Activated CD8-positive, alpha-beta T cell treated with anti-CD3 and anti-CD28 coated beads for 36 hours (primary cell): ENCODE measurements around the gene ATN1. TPM values are rescaled to one million over a fixed set of nuclear protein-coding genes. Genes with fewer than 3 reads are reported as not detected.

Source experiments
- ATAC-seq: fragments of 200-7000 bp; cut with Tn5 transposase; one replicate; pipeline ENCODE4 v1.10.0; 2021; ENCODE audit warnings: mild to moderate bottlenecking, moderate library complexity
- CTCF ChIA-PET: fragments of 350-600 bp; sonication (Branson Sonifier 250); formaldehyde crosslinking; loops from one replicate; lab custom pipeline; 2021; ENCODE audit warnings: antibody characterized with exemption; lab: Charles Lee
- POLR2A ChIA-PET: fragments of 350-600 bp; sonication (Branson Sonifier 250); formaldehyde crosslinking; loops from one replicate; lab custom pipeline; 2021; ENCODE audit warnings: antibody characterized with exemption; lab: Charles Lee
- DNase-seq: peaks from one replicate; pipeline ENCODE4 v3.0.0-alpha.2; 2020
- H3K27ac Mint-ChIP-seq: one replicate; pipeline ENCODE4 v1.8.0; 2021; ENCODE audit warnings: mild to moderate bottlenecking, mixed read lengths
- H3K27me3 Mint-ChIP-seq: one replicate; pipeline ENCODE4 v1.8.0; 2021; ENCODE audit warnings: mixed read lengths
- H3K36me3 Mint-ChIP-seq: one replicate; pipeline ENCODE4 v1.8.0; 2021; ENCODE audit warnings: low read depth, mixed read lengths
- H3K4me1 Mint-ChIP-seq: one replicate; pipeline ENCODE4 v1.8.0; 2021; ENCODE audit warnings: low read depth, mixed read lengths
- H3K4me3 Mint-ChIP-seq: one replicate; pipeline ENCODE4 v1.8.0; 2021; ENCODE audit warnings: mild to moderate bottlenecking, moderate library complexity, mixed read lengths
- H3K9me3 Mint-ChIP-seq: one replicate; pipeline ENCODE4 v1.8.0; 2021; ENCODE audit warnings: mixed read lengths
- intact Hi-C: fragments of 100-400 bp; cut with micrococcal nuclease; formaldehyde crosslinking; loops from one replicate; pipeline ENCODE4 v1.10.0; 2022
- total RNA-seq, 2 experiments: library from RNA; stranded (reverse); gene quantifications; one replicate each; pipeline ENCODE4 v1.2.3, GENCODE V29; 2021
- TF ChIP-seq, protein P1 (sequence below): fragments of 200-600 bp; IDR thresholded peaks from one replicate; pipeline ENCODE4 v1.8.0; 2022; ENCODE audit warnings: antibody characterized with exemption, mild to moderate bottlenecking

Gene ATN1
- total RNA-seq, 2 experiments from 2014 or later: 26.4 to 28.5 TPM

DNA sequence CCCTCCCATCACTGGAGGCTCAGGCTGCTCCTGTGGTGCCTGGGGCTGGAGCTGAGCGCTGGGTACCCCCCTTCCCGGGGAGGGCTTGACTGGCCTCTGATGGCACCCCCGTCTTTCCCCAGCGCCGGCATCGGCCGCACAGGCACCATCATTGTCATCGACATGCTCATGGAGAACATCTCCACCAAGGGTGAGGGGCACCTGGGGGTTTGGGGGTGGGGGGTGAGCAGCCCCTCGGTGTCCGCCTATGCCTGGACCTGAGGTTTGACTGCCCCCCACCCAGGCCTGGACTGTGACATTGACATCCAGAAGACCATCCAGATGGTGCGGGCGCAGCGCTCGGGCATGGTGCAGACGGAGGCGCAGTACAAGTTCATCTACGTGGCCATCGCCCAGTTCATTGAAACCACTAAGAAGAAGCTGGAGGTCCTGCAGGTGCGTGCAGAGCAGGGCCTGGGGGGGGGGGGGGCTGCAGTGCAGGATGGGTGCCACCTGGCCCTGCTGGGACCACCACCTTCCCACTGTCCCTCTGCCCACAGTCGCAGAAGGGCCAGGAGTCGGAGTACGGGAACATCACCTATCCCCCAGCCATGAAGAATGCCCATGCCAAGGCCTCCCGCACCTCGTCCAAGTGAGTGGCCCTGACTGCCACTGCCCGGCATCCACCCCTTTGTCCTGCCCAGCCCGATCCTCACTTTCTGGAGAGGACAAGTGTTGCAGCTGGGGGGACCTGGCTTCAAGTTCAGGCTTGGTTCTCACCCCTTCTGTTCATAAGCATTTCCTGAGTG, 32.2 kb downstream of the ATN1 start:
- Mint-ChIP-seq H3K36me3 (peaks cover 72% of the 10 kb centered on the region), H3K4me1 (peaks cover 89% of the 10 kb centered on the region), H3K9me3 (no peaks in the 10 kb centered on the region), H3K27me3 (no peaks in the 10 kb centered on the region), H3K27ac (peak overlapping the region; percentile 93), H3K4me3 (peak overlapping the region; percentile 95)
- CTCF ChIA-PET: interaction anchor here (0.7 to 13.5 kb wide), 11 partner anchors 8 to 91 kb away, joined by 3 to 460 read pairs (median 4); partner anchors contain the start of genes C12orf57, PTPN6, RNU7-1 and SPSB2
- DNase-seq: no peak
- intact Hi-C loops: loop anchor here (2.0 kb wide), 1 partner anchor 15 kb away; the partner anchor contains the start of gene C12orf57
- POLR2A ChIA-PET: interaction anchor here (0.6 to 25.2 kb wide), 10 partner anchors 8 to 516 kb away, joined by 3 to 1266 read pairs (median 4); partner anchors contain the start of genes ATN1, C12orf57, EMG1 and PTPN6
- ATAC-seq: no peak
- TF ChIP-seq, protein P1, sequence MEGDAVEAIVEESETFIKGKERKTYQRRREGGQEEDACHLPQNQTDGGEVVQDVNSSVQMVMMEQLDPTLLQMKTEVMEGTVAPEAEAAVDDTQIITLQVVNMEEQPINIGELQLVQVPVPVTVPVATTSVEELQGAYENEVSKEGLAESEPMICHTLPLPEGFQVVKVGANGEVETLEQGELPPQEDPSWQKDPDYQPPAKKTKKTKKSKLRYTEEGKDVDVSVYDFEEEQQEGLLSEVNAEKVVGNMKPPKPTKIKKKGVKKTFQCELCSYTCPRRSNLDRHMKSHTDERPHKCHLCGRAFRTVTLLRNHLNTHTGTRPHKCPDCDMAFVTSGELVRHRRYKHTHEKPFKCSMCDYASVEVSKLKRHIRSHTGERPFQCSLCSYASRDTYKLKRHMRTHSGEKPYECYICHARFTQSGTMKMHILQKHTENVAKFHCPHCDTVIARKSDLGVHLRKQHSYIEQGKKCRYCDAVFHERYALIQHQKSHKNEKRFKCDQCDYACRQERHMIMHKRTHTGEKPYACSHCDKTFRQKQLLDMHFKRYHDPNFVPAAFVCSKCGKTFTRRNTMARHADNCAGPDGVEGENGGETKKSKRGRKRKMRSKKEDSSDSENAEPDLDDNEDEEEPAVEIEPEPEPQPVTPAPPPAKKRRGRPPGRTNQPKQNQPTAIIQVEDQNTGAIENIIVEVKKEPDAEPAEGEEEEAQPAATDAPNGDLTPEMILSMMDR: no peak

DNA sequence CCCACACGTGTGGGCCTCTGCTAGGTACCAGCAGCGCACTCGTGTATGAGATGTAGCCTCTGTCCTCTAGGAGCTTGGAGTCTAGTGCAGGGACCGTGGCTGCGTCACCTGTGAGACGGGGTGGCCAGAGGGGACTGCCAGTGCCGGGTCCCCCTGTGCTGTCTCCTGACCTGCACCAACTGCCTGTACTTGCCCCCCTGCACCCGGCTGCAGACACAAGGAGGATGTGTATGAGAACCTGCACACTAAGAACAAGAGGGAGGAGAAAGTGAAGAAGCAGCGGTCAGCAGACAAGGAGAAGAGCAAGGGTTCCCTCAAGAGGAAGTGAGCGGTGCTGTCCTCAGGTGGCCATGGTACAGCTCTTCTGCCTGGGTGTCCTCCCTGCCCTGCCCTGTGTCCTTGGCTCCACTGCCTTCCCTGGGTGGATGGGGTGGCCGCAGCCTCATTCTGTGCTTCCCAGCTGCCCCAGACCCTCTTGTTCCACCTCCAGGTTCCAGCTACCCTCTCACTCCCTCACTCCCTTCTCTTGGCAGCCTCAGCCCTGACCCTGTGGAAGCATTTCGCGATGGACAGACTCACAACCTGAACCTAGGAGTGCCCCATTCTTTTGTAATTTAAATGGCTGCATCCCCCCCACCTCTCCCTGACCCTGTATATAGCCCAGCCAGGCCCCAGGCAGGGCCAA, 33.0 kb downstream of the ATN1 start:
- peak overlapping the region; percentile 95 for H3K4me3 Mint-ChIP-seq
- peak overlapping the region; percentile 93 for H3K27ac Mint-ChIP-seq
- POLR2A ChIA-PET: interaction anchor here (0.9 to 25.2 kb wide), 8 partner anchors 10 to 147 kb away, joined by 3 to 1266 read pairs (median 5); partner anchors contain the start of genes ATN1, C12orf57, EMG1 and PTPN6
- CTCF ChIA-PET: interaction anchor here (1.0 to 13.5 kb wide), 7 partner anchors 8 to 88 kb away, joined by 3 to 460 read pairs (median 4); partner anchors contain the start of genes C12orf57, PTPN6, RNU7-1 and SPSB2
- TF ChIP-seq, protein P1: peak; percentile 20
- no peaks in the 10 kb centered on the region for H3K9me3 Mint-ChIP-seq
- intact Hi-C loops: loop anchor here (2.0 kb wide), 1 partner anchor 16 kb away; the partner anchor contains the start of gene C12orf57
- ATAC-seq (peak; percentile 16), DNase-seq (peak; percentile 68)
- H3K36me3 Mint-ChIP-seq: peaks cover 72% of the 10 kb centered on the region
- H3K27me3 Mint-ChIP-seq: no peaks in the 10 kb centered on the region
- peaks cover 90% of the 10 kb centered on the region for H3K4me1 Mint-ChIP-seq

DNA sequence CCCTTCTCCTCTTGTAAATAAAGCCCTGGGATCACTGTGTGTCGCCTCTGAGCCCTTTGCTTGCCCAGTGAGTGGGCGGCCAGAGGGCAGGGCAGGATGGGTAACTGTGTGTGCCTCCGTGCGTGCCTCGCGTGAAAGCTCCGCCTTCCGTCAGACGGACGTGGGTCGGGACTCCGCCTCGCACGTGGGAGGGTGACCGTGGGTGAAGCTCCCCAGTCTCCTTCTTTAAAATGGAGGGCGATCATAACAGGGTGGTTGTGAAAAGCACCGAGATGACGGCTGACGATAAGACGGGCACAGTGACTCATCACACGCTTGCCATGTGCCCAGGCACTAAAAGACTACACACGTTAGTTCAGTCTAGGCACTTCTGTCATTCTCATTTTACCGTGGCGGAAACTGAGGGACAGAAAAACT, 33.5 kb downstream of the ATN1 start:
- POLR2A ChIA-PET: interaction anchor here (1.0 to 25.2 kb wide), 7 partner anchors 12 to 159 kb away, joined by 3 to 1266 read pairs (median 3); partner anchors contain the start of genes ATN1, C12orf57, PTPN6 and RNU7-1
- Mint-ChIP-seq H3K36me3 (peaks cover 69% of the 10 kb centered on the region), H3K4me3 (peak overlapping the region; percentile 95), H3K9me3 (no peaks in the 10 kb centered on the region), H3K27me3 (no peaks in the 10 kb centered on the region), H3K27ac (peak overlapping the region; percentile 93), H3K4me1 (peaks cover 87% of the 10 kb centered on the region)
- DNase-seq (peak; percentile 97), ATAC-seq (peak; percentile 68)
- TF ChIP-seq, protein P1: no peak
- CTCF ChIA-PET: interaction anchor here (0.8 to 13.5 kb wide), 8 partner anchors 19 to 92 kb away, joined by 3 to 460 read pairs (median 4); partner anchors contain the start of genes C12orf57, PTPN6, RNU7-1 and SPSB2
- intact Hi-C loops: loop anchor here (2.0 kb wide), 1 partner anchor 16 kb away; the partner anchor contains the start of gene C12orf57

DNA sequence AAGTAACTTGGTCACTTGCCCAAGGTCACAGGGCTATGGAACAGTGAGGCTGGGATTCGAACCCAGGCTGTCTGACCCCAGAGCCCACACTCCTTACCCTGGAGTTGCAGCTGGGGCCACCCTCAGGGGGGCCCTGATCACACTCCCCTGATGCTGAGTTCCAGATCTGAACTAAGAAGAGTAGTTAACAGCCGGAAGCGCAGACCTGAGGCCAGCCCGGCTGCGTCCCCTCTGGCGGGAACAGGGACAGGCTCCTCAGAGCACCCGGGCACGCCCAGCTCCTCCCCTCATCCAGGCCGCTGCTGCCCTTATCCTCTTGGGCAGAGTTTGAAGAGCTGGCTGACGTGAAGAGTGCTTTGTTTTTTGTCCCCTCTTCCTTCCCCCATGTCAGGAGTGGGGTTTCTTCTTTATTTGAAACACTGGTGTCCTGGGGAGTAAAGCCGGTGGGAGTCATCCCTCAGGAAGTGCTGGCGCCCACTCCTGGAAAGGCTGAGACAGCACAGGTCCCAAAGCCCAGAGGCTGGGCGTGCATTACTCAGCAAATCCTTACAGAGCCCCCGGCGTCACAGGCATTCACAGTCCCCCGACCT, 34.0 kb downstream of the ATN1 start:
- no peaks in the 10 kb centered on the region for H3K27me3 Mint-ChIP-seq
- TF ChIP-seq, protein P1: no peak
- peak overlapping the region; percentile 93 for H3K27ac Mint-ChIP-seq
- intact Hi-C loops: loop anchor here (2.0 kb wide), 1 partner anchor 17 kb away; the partner anchor contains the start of gene C12orf57
- H3K4me3 Mint-ChIP-seq: peak overlapping the region; percentile 95
- ChIA-PET CTCF (interaction anchor here (0.8 to 13.5 kb wide), 7 partner anchors 20 to 92 kb away, joined by 3 to 460 read pairs (median 4); partner anchors contain the start of genes C12orf57, LPCAT3, PTPN6 and RNU7-1), POLR2A (interaction anchor here (1.0 to 25.2 kb wide), 7 partner anchors 12 to 158 kb away, joined by 3 to 1266 read pairs (median 3); partner anchors contain the start of genes ATN1, C12orf57, PTPN6 and RNU7-1)
- H3K36me3 Mint-ChIP-seq: peaks cover 67% of the 10 kb centered on the region
- H3K4me1 Mint-ChIP-seq: peaks cover 84% of the 10 kb centered on the region
- DNase-seq (peak; percentile 78), ATAC-seq (peak; percentile 43)
- H3K9me3 Mint-ChIP-seq: no peaks in the 10 kb centered on the region
